Measurements from ENCODE around the gene MSGN1. TPM values are rescaled to one million over a fixed set of nuclear protein-coding genes. Genes with fewer than 3 reads are reported as not detected.
"Not testable (repeated sequence)": the region's sequence is repeated elsewhere in the genome, so short reads cannot be mapped to it uniquely, and the experiment has no call there.

The MSGN1 gene
- total RNA-seq, 1 donor from 2014 or later = not detected

- no peaks in the 10 kb centered on the region for H3K36me3 ChIP-seq
- no peaks in the 10 kb centered on the region for H3K27me3 ChIP-seq
- H3K4me1 ChIP-seq = no peaks in the 10 kb centered on the region
- DNase-seq (ENCODE audit: extremely low spot score in 2 of 2) = no peak
- no peak overlapping the region for H3K27ac ChIP-seq
- H3K4me3 ChIP-seq = no peak overlapping the region
- intact Hi-C loops (cut with DNase I) = no loop called here
- no peaks in the 10 kb centered on the region for H3K9me3 ChIP-seq
- no peak for TF ChIP-seq POLR2AphosphoS5 (IDR thresholded peaks at IDR 0.05; ENCODE audit: insufficient read depth in 1 of 2, low read depth in 1 of 2)
- TF ChIP-seq CTCF (IDR thresholded peaks at IDR 0.05) = no peak
- no peak for TF ChIP-seq POLR2A (IDR thresholded peaks at IDR 0.05)
Measured at GRCh38 chr2:17821535-17822444, 5.5 kb downstream of the MSGN1 start.

- intact Hi-C loops (cut with DNase I) = no loop called here
- no peaks in the 10 kb centered on the region for H3K9me3 ChIP-seq
- no peak overlapping the region for H3K27ac ChIP-seq
- H3K36me3 ChIP-seq = no peaks in the 10 kb centered on the region
- no peak for DNase-seq (ENCODE audit: extremely low spot score in 2 of 2)
- no peaks in the 10 kb centered on the region for H3K27me3 ChIP-seq
- no peak for TF ChIP-seq POLR2A (IDR thresholded peaks at IDR 0.05)
- TF ChIP-seq POLR2AphosphoS5 (IDR thresholded peaks at IDR 0.05; ENCODE audit: insufficient read depth in 1 of 2, low read depth in 1 of 2) = no peak
- no peak for TF ChIP-seq CTCF (IDR thresholded peaks at IDR 0.05)
- no peaks in the 10 kb centered on the region for H3K4me1 ChIP-seq
- no peak overlapping the region for H3K4me3 ChIP-seq
Measured at GRCh38 chr2:17822445-17823117, 6.3 kb downstream of the MSGN1 start.

GRCh38 chr2:17823646-17824045, 7.4 kb downstream of the MSGN1 start:
- H3K4me1 ChIP-seq; H3K27ac ChIP-seq; H3K9me3 ChIP-seq; H3K4me3 ChIP-seq; H3K36me3 ChIP-seq; H3K27me3 ChIP-seq; DNase-seq (ENCODE audit: extremely low spot score in 2 of 2); intact Hi-C loops (cut with DNase I): not testable (repeated sequence)

- DNase-seq (ENCODE audit: extremely low spot score in 2 of 2) = no peak
- H3K9me3 ChIP-seq = no peaks in the 10 kb centered on the region
- no peak overlapping the region for H3K27ac ChIP-seq
- H3K27me3 ChIP-seq = no peaks in the 10 kb centered on the region
- no peak for TF ChIP-seq POLR2A (IDR thresholded peaks at IDR 0.05)
- TF ChIP-seq CTCF (IDR thresholded peaks at IDR 0.05) = no peak
- TF ChIP-seq POLR2AphosphoS5 (IDR thresholded peaks at IDR 0.05; ENCODE audit: insufficient read depth in 1 of 2, low read depth in 1 of 2) = no peak
- peaks cover 9% of the 10 kb centered on the region for H3K4me1 ChIP-seq
- intact Hi-C loops (cut with DNase I) = no loop called here
- H3K4me3 ChIP-seq = no peak overlapping the region
- no peaks in the 10 kb centered on the region for H3K36me3 ChIP-seq
Measured at GRCh38 chr2:17827316-17827715, 11.1 kb downstream of the MSGN1 start.

- no peak overlapping the region for H3K27ac ChIP-seq
- no peak for TF ChIP-seq CTCF (IDR thresholded peaks at IDR 0.05)
- TF ChIP-seq POLR2AphosphoS5 (IDR thresholded peaks at IDR 0.05; ENCODE audit: insufficient read depth in 1 of 2, low read depth in 1 of 2) = no peak
- no peak for TF ChIP-seq POLR2A (IDR thresholded peaks at IDR 0.05)
- H3K9me3 ChIP-seq = no peaks in the 10 kb centered on the region
- peaks cover 9% of the 10 kb centered on the region for H3K4me1 ChIP-seq
- intact Hi-C loops (cut with DNase I) = no loop called here
- no peaks in the 10 kb centered on the region for H3K36me3 ChIP-seq
- no peak overlapping the region for H3K4me3 ChIP-seq
- no peak for DNase-seq (ENCODE audit: extremely low spot score in 2 of 2)
- no peaks in the 10 kb centered on the region for H3K27me3 ChIP-seq
Measured at GRCh38 chr2:17827785-17828184, 11.5 kb downstream of the MSGN1 start.
